ENCODE measurements around the gene ZIC5.

DNA sequence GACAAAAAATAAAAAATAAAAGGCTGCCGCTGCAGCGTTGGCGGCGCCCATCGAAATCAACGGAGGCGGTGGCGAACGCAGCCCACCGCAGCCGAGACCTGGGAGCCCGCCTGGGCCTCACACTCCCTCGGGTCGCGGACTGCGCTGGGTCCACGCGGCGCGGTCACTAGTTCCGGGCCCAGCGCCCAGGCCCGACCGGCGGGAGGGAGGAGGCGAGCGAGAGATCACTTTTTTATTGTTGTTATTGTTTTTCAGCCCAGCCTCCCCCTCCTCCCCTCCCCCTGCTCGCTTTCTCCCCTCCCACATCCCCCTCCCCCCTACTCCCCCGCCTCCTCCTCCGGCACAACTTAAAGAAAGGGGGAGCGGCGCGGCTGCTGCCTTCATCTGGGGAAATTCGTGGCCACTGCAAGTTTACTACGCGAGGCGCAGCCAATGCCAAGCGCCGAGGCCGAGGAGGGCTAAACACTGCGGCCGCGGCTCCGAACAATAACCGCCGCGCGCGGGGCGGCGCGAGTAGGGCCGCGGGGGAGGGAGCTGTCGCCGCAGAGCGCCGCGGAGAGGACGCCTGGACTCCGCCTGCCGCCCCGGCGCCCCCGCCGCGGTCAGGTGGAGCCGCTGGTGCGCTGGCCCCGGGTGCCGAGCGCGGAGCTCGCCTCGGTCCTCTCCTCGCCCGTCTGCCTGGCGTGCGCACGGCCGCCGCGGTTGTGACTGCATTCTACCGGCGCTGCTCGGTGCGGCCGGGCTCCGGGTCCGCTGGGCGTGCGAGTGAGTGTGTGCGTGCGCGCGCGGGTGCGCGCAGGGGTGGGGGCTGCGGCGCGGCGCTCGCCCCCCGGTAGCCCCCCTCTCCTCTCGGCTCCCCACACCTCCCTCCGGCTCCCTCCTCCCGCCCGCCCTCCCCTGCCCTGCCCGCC lies 9.5 kb upstream of the ZIC5 start:
- no peak for TF ChIP-seq POLR2A (IDR thresholded peaks at IDR 0.05)
- TF ChIP-seq, protein P1, sequence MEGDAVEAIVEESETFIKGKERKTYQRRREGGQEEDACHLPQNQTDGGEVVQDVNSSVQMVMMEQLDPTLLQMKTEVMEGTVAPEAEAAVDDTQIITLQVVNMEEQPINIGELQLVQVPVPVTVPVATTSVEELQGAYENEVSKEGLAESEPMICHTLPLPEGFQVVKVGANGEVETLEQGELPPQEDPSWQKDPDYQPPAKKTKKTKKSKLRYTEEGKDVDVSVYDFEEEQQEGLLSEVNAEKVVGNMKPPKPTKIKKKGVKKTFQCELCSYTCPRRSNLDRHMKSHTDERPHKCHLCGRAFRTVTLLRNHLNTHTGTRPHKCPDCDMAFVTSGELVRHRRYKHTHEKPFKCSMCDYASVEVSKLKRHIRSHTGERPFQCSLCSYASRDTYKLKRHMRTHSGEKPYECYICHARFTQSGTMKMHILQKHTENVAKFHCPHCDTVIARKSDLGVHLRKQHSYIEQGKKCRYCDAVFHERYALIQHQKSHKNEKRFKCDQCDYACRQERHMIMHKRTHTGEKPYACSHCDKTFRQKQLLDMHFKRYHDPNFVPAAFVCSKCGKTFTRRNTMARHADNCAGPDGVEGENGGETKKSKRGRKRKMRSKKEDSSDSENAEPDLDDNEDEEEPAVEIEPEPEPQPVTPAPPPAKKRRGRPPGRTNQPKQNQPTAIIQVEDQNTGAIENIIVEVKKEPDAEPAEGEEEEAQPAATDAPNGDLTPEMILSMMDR (IDR thresholded peaks at IDR 0.05), result no peak
